IMR-90 (cell line): ENCODE data around the gene FKBP10. TPM values are rescaled to one million over a fixed set of nuclear protein-coding genes. Genes with fewer than 3 reads are reported as not detected.

Experiments
- ATAC-seq: fragments of 200-7000 bp; cut with Tn5 transposase; 2 replicates; pipeline ENCODE4 v1.9.1; 2020; ENCODE audit warnings: low read depth, mild to moderate bottlenecking, moderate library complexity
- BruUV-seq: library from RNA; stranded (reverse); fragments of 400-500 nt; replicated peaks from 2 replicates; lab custom pipeline; 2021; lab: Mats Ljungman, UMichigan
- CTCF ChIA-PET: fragments of 300-600 bp; formaldehyde crosslinking; extraction: SDS; loops from one replicate; lab custom pipeline; 2021; ENCODE audit warnings: antibody characterized with exemption; lab: Yijun Ruan, JAX
- POLR2A ChIA-PET: fragments of 300-600 bp; sonication (Branson Sonifier 250); formaldehyde crosslinking; loops from one replicate; lab custom pipeline; 2022; ENCODE audit warnings: antibody characterized with exemption; ENCODE audit not compliant: unreplicated experiment; lab: Charles Lee
- DNase-seq: peaks from one replicate; pipeline ENCODE4 v3.0.0; 2013
- H2AFZ ChIP-seq: replicated peaks from 2 replicates; pipeline ENCODE3; 2013; ENCODE audit warnings: low read length, mild to moderate bottlenecking; ENCODE audit not compliant: poor library complexity
- H2AK5ac ChIP-seq: 2 replicates; pipeline ENCODE4 v1.6.1; 2013; ENCODE audit warnings: low read depth, low read length, inconsistent platforms
- H2AK9ac ChIP-seq: replicated peaks from 2 replicates; pipeline ENCODE3; 2013; ENCODE audit warnings: mild to moderate bottlenecking, low read depth, low read length, moderate library complexity; ENCODE audit not compliant: poor library complexity
- H2BK120ac ChIP-seq: 2 replicates; pipeline ENCODE4 v1.6.1; 2013; ENCODE audit warnings: low read depth, low read length, inconsistent platforms
- H2BK15ac ChIP-seq: 3 replicates; pipeline ENCODE4 v1.6.1; 2013; ENCODE audit warnings: low read depth, low read length, inconsistent platforms
- H2BK20ac ChIP-seq: 2 replicates; pipeline ENCODE4 v1.6.1; 2013; ENCODE audit warnings: low read depth, mild to moderate bottlenecking, inconsistent platforms, low read length, moderate library complexity
- H2BK5ac ChIP-seq: 2 replicates; pipeline ENCODE4 v1.6.1; 2013; ENCODE audit warnings: mild to moderate bottlenecking, low read depth, low read length, inconsistent platforms; ENCODE audit not compliant: poor library complexity, severe bottlenecking
- H3K14ac ChIP-seq: replicated peaks from 2 replicates; pipeline ENCODE4 v1.6.1; 2013; ENCODE audit warnings: low read depth, low read length, inconsistent platforms
- H3K18ac ChIP-seq: 2 replicates; pipeline ENCODE4 v1.6.1; 2013; ENCODE audit warnings: low read depth, low read length, control low read depth
- H3K23ac ChIP-seq: 2 replicates; pipeline ENCODE4 v1.6.1; 2013; ENCODE audit warnings: low read depth, low read length, inconsistent platforms
- H3K27ac ChIP-seq: 2 replicates; pipeline ENCODE4 v1.5.1; 2013; ENCODE audit warnings: mild to moderate bottlenecking, control low read depth, low read length; ENCODE audit not compliant: insufficient read depth
- H3K27me3 ChIP-seq: 2 replicates; pipeline ENCODE4 v1.6.1; 2013; ENCODE audit warnings: low read length; ENCODE audit not compliant: control insufficient read depth, insufficient read depth
- H3K36me3 ChIP-seq: 2 replicates; pipeline ENCODE4 v1.6.1; 2013; ENCODE audit warnings: low read length, mixed read lengths; ENCODE audit not compliant: control insufficient read depth, insufficient read depth
- H3K4ac ChIP-seq: 2 replicates; pipeline ENCODE4 v1.6.1; 2013; ENCODE audit warnings: low read depth, low read length, inconsistent platforms
- H3K4me1 ChIP-seq: 2 replicates; pipeline ENCODE4 v1.6.1; 2013; ENCODE audit warnings: low read length, mixed read lengths; ENCODE audit not compliant: control insufficient read depth, insufficient read depth
- H3K4me2 ChIP-seq: 2 replicates; pipeline ENCODE4 v1.6.1; 2013; ENCODE audit warnings: low read depth, mild to moderate bottlenecking, control low read depth, low read length, moderate library complexity
- H3K4me3 ChIP-seq: 2 replicates; pipeline ENCODE4 v1.5.1; 2013; ENCODE audit warnings: low read depth, mild to moderate bottlenecking, control low read depth, low read length, moderate library complexity; ENCODE audit not compliant: insufficient read depth
- H3K56ac ChIP-seq: 2 replicates; pipeline ENCODE4 v1.6.1; 2013; ENCODE audit warnings: low read length, inconsistent platforms; ENCODE audit not compliant: insufficient read depth; ENCODE audit errors: extremely low read depth
- H3K79me1 ChIP-seq, 2 experiments: 2 replicates each; pipeline ENCODE4 v1.6.1; 2013; ENCODE audit warnings: low read length in 2 of 2, inconsistent platforms in 1 of 2, low read depth in 1 of 2
- H3K9ac ChIP-seq: 2 replicates; pipeline ENCODE4 v1.6.1; 2013; ENCODE audit warnings: low read depth, low read length, control low read depth
- H3K9me1 ChIP-seq: 2 replicates; pipeline ENCODE4 v1.6.1; 2013; ENCODE audit warnings: low read length, inconsistent platforms; ENCODE audit not compliant: insufficient read depth
- H3K9me3 ChIP-seq: 2 replicates; pipeline ENCODE4 v1.6.1; 2013; ENCODE audit warnings: low read length; ENCODE audit not compliant: control insufficient read depth, insufficient read depth
- H4K20me1 ChIP-seq: 2 replicates; pipeline ENCODE4 v1.6.1; 2013; ENCODE audit warnings: low read length, inconsistent platforms; ENCODE audit not compliant: insufficient read depth
- H4K5ac ChIP-seq: 2 replicates; pipeline ENCODE4 v1.6.1; 2013; ENCODE audit warnings: mild to moderate bottlenecking, low read depth, low read length, control low read depth
- H4K8ac ChIP-seq, 2 experiments: 2 replicates each; pipeline ENCODE4 v1.6.1; 2013; ENCODE audit warnings: low read depth in 2 of 2, low read length in 2 of 2, control low read depth in 1 of 2, inconsistent platforms in 1 of 2
- H4K91ac ChIP-seq: 2 replicates; pipeline ENCODE4 v1.6.1; 2013; ENCODE audit warnings: low read depth, low read length, inconsistent platforms; ENCODE audit not compliant: insufficient read depth
- BHLHE40 ChIP-seq: fragments of 150-350 bp; IDR thresholded peaks from 2 replicates; pipeline ENCODE4 v1.6.1; 2016; ENCODE audit warnings: mild to moderate bottlenecking, low read depth, low read length
- CHD1 ChIP-seq: IDR thresholded peaks from 2 replicates; pipeline ENCODE4 v1.6.1; 2012; ENCODE audit warnings: low read depth, low read length, improper control_type of control experiment
- ELK1 ChIP-seq: fragments of 150-350 bp; IDR thresholded peaks from 2 replicates; pipeline ENCODE4 v1.6.1; 2016; ENCODE audit warnings: low read depth, mild to moderate bottlenecking, low read length, moderate library complexity, borderline replicate concordance
- FOS ChIP-seq: fragments of 150-350 bp; IDR thresholded peaks from 2 replicates; pipeline ENCODE4 v1.6.1; 2016; ENCODE audit warnings: low read depth, low read length
- MAZ ChIP-seq: IDR thresholded peaks from 2 replicates; pipeline ENCODE4 v1.6.1; 2012; ENCODE audit warnings: low read depth, mild to moderate bottlenecking, low read length, improper control_type of control experiment, moderate library complexity, borderline replicate concordance
- NFE2L2 ChIP-seq: fragments of 150-350 bp; IDR thresholded peaks from 2 replicates; pipeline ENCODE4 v1.6.1; 2016; ENCODE audit warnings: low read depth, mild to moderate bottlenecking, low read length
- RAD21 ChIP-seq: IDR thresholded peaks from 2 replicates; pipeline ENCODE4 v1.6.1; 2012; ENCODE audit warnings: low read length, improper control_type of control experiment
- RCOR1 ChIP-seq: IDR thresholded peaks from 2 replicates; pipeline ENCODE4 v1.6.1; 2012; ENCODE audit warnings: mild to moderate bottlenecking, low read length, improper control_type of control experiment; ENCODE audit not compliant: insufficient replicate concordance
- RFX5 ChIP-seq: IDR thresholded peaks from 2 replicates; pipeline ENCODE4 v1.8.0; 2012; ENCODE audit warnings: low read depth, mild to moderate bottlenecking, low read length, moderate library complexity
- SMC3 ChIP-seq: fragments of 150-350 bp; IDR thresholded peaks from 2 replicates; pipeline ENCODE4 v1.6.1; 2016; ENCODE audit warnings: low read depth, mild to moderate bottlenecking, antibody characterized with exemption, low read length, moderate library complexity
- USF2 ChIP-seq: fragments of 150-350 bp; IDR thresholded peaks from 2 replicates; pipeline ENCODE4 v1.6.1; 2017; ENCODE audit warnings: mild to moderate bottlenecking, antibody characterized with exemption, low read length, low read depth
- WGBS, 2 experiments: methylation state at CpG; one replicate each; pipeline versions ENCODE4 v1.1.5 to v1.1.7; 2013; ENCODE audit warnings: missing lambda C conversion rate in 2 of 2; ENCODE audit not compliant: insufficient read length in 1 of 2; ENCODE audit errors: extremely low coverage in 2 of 2; 5-methylcytosine and 5-hydroxymethylcytosine counted together
- dilution Hi-C: fragments of 300-500 bp; cut with HindIII; formaldehyde crosslinking; loops from one replicate; pipeline ENCODE4 v1.14.3; 2018; ENCODE audit warnings: low sequenced_read_pairs; ENCODE audit not compliant: unreplicated experiment
- in situ Hi-C: fragments of 300-500 bp; cut with MboI; formaldehyde crosslinking; loops from 3 replicates; pipeline ENCODE4 v1.14.3; 2019; ENCODE audit warnings: low sequenced_read_pairs, inconsistent platforms, mixed read lengths
- intact Hi-C: fragments of 100-400 bp; cut with micrococcal nuclease; formaldehyde crosslinking; loops from 2 replicates; pipeline ENCODE4 v1.10.0; 2022
- polyA plus RNA-seq, 3 experiments: library from polyadenylated mRNA; depleted of rRNA; stranded (reverse); fragments of >200 nt; gene quantifications; 2 replicates each; pipeline ENCODE4 v1.2.3, GENCODE V29; 2012; ENCODE audit warnings: low replicate concordance in 1 of 3
- total RNA-seq: library from RNA; depleted of rRNA; stranded (reverse); fragments of >200 nt; gene quantifications from 2 replicates; pipeline ENCODE4 v1.2.3, GENCODE V29; 2012

FKBP10 gene
- total and polyA plus RNA-seq, 2 of the 4 experiments (the other 2 are of a cell fraction): 170 to 984 TPM

- no peak for TF ChIP-seq USF2
Observed at GRCh38 chr17:41868568-41868967, 55.8 kb downstream of the FKBP10 start (continued).

- H4K5ac ChIP-seq: no peak overlapping the region
- 0 out of 2 replicates have a peak, but pooled peaks cover 3% of the 10 kb centered on the region for H3K9me1 ChIP-seq
- H3K9ac ChIP-seq: no peak overlapping the region
- no peak overlapping the region; the same call in 1 of the 2 replicates for H3K23ac ChIP-seq
- no peak overlapping the region for H2BK5ac ChIP-seq
- no peak for ATAC-seq
- H4K20me1 ChIP-seq: 0 out of 2 replicates have a peak, but pooled peaks cover 7% of the 10 kb centered on the region
- no peaks in the 10 kb centered on the region for H3K27me3 ChIP-seq
- no peak overlapping the region for H3K4ac ChIP-seq
- no peaks in the 10 kb centered on the region for H3K9me3 ChIP-seq
- no peak overlapping the region for H3K27ac ChIP-seq
- intact Hi-C loops: loop anchor here (5.0 kb wide), 1 partner anchor 132 kb away; no protein-coding TSS in a partner anchor
- no TSS peak for BruUV-seq
- no peak overlapping the region for H2AK5ac ChIP-seq
- no peak for DNase-seq
- no peak overlapping the region for H2BK20ac ChIP-seq
- H3K56ac ChIP-seq: no peak overlapping the region
- H3K14ac ChIP-seq: no peak overlapping the region
- no peak overlapping the region for H2AK9ac ChIP-seq
- no peak for TF ChIP-seq SMC3
- TF ChIP-seq RAD21: no peak
- no peak for TF ChIP-seq FOS
- TF ChIP-seq RFX5: no peak
- TF ChIP-seq USF2: no peak
- TF ChIP-seq BHLHE40: no peak
- TF ChIP-seq CHD1: no peak
- TF ChIP-seq RCOR1: no peak
- no peak for TF ChIP-seq NFE2L2
- TF ChIP-seq MAZ: no peak
- TF ChIP-seq ELK1: no peak
- no peak overlapping the region for H3K18ac ChIP-seq
- no peak overlapping the region for H3K4me3 ChIP-seq
- ChIA-PET POLR2A (no interaction called here), CTCF (no interaction called here)
- H3K4me1 ChIP-seq: 0 out of 2 replicates have a peak, but pooled peaks cover 2% of the 10 kb centered on the region
- in situ Hi-C loops: no loop called here
- dilution Hi-C loops: no loop called here
- no peak overlapping the region for H2BK15ac ChIP-seq
- H2BK120ac ChIP-seq: no peak overlapping the region
- WGBS, 2 experiments: 73% methylated on average over 3 of the region's 9 CpGs; no CpG with 5 or more reads in 1 of the 2 experiments
- no peak overlapping the region for H4K91ac ChIP-seq
- H4K8ac ChIP-seq: no peak overlapping the region
- peaks cover 4 to 35% of the 10 kb centered on the region in 2 experiments for H3K79me1 ChIP-seq
- H2AFZ ChIP-seq: no peak overlapping the region
- H3K4me2 ChIP-seq: no peak overlapping the region
- H3K36me3 ChIP-seq: peaks cover 55% of the 10 kb centered on the region
Observed at GRCh38 chr17:41869426-41869825, 56.6 kb downstream of the FKBP10 start.
